Right kidney (tissue), 1 donor: ENCODE data around the gene KCNJ10.
A peak's percentile ranks its signal among the peaks of the same experiment; 100 is the strongest.

Experiments used
- DNase-seq: peaks from one replicate; pipeline ENCODE4 v3.0.0-alpha.2; 2016

KCNJ10 gene

DNA sequence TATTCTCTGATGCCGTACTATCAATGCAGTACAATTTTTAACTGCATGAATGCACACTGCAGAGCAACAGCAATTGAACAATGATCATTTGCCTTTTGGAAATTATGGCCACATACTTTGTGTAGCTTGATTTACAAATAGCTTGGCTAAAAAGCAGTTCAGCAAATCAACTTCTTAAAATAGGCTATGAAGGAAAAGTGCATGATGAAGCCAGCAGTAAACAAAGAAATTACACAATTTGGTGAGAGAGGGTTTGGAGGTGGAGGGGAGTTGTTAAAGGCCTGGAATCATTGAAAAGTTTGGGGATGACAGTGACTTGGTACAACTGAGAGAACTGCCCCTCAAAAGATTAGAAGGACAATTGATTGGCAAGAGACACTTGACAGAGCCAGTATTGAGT lies 44.6 kb downstream of the KCNJ10 start:
- DNase-seq, result no peak

DNA sequence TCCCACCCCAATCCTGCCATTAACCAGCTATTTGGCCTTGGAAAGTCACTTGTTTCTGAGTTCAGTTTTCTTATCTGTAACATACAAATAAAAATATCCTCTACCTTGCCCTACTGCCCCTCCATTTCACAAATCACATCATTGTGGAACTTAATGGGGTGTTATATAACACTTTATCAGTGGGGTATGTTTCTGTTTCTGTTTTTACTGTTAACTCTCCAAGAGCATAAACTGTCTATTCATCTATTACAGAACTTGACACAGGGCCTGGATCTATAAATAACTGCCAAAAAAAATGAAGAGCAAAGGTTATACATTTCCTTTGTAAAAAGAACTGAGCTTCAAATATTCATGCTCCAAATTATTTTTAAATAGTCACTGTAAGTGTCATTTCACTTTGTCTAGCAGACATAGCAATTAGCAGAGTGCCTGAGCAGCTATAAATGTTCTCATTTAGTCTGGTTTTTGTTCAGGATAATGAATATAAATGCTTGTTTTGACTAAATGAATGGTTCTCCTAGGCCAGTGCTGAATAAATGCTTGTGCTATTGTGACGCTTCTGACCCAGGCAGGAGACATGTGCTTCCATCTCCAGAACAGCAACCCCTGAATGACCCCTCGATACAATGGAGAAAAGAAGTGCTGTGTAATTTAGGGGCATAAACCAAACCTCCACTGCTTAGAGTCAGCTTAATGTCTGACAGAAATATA lies 45.6 kb downstream of the KCNJ10 start:
- DNase-seq, result no peak

DNA sequence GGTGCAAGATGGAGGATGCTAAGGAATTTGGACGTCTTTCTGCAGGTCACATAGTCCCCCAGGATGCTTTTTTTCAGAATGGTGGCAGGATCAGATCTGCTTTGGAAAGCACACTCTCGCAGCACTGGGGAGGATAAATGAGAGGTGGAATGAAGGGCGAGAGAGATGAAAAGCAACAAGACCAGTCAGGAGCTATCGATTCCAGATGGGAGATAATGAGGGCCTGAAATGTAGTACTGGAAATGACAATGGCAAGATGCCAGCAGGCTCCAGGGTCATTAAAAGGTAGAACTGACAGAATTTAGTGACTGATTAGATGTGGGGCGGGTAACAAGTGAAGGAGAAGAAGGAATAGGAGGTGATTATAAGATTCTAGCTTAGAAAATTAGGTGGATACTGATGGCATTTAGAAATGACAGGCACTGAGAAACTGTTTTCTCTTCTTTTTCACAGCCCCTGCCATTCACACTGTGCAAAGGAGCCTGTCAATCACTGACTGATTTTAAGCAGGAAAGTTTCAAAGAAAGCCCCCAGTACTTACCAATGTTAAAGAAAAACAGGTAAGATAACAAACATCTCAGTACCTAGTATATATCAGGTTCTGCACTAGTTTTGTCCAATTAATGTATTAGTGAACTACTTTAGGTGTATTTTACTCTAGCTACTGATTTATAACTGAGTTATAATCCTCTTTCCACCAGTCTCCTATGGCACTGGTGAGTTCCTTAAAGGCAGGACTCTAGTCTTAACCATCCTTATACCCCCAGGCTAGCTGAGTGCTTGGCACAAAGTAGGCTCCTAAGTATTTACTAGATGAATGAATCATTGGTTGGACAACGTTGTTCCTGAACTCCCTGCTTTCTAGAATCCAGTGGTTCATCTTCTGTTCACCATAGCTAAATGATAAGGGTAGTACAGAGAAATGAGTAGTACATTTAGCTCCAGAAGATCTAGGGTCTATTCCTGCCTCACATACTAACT lies 47.3 kb downstream of the KCNJ10 start:
- DNase-seq, result no peak

DNA sequence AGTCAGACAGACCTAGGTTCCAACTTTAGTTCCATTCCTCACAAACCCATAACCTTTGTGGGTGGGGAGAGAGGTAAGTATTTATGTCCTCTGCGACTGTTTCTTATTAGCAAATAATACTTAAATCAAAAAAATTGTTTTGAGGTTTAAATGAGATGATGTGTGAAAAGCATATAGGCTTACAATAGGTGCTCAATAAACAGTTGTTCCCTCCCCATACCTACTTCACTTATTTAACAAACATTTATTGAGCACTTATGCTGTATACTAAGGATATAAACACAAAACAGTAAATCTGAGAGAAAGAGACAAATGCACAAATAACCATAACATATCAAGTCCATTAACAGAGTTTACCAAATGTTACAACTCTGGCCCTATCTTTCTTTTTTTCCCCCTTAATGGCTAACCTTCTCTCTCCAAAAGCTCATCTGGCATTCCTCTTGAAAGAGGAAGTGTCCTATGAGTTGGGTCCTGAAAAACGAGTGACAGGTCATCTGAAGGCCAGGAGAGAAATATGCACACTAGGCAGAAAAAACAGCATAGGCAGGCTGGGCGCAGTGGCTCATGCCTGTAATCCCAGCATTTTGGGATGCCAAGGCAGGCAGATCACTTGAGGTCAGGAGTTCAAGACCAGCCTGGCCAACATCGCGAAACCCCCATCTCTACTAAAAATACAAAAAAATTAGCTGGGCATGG lies 48.4 kb downstream of the KCNJ10 start:
- DNase-seq, result no peak

DNA sequence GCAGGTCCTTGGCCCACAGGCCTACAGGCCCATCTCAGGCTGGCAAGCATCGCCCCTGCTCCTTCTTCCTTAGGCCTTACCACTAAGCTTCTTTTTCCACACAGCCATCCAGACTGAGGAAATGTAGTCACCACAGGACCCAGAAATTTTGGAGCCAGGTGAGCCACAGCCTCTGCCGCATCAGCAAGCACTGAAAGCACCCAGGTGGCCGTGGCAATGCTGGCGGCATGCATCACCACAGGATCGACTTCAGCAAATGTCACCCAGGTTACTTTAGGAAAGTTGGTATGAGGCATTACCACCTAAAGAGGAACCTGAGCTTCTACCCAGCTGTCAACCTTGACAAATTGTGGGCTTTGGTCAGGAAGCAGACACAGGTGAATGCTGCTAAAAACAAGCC lies 49.8 kb downstream of the KCNJ10 start:
- no peak for DNase-seq

DNA sequence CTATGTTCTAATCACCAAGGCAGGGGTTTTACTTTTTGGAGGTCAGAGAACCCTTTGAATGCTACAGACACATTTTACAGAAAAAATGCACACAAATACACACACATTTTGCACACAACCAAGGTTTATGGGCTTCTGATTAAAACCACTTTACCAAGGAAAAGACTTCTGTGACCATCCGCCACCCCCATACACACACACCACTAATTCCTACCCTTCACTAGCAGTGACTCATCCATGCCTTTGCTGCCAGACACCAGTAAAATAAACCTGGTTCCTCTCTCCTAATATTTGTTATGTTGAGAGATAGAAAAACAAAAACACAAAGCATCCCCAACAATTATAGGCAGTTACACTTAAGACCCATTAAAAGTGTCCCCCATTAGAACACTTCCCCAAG lies 51.1 kb downstream of the KCNJ10 start:
- DNase-seq, result no peak

DNA sequence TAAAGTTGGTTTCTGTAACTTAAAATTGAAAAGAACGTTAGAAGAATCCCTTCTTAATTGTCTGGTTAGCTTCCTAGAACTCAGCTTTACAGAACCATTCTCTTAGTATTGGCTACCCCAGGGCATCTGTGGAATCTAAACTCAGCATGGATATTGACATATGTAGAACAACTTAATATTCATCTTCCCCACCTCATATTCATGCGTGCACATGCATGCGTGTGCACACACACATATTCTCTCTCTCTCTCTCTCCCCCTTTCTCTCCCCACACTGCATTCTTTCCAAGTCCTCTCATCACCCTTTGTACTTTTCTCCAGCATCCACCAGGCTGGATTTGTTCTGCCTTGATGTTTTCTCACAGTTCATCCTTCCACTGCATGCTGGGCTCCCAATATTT lies 51.6 kb downstream of the KCNJ10 start:
- DNase-seq, result no peak

DNA sequence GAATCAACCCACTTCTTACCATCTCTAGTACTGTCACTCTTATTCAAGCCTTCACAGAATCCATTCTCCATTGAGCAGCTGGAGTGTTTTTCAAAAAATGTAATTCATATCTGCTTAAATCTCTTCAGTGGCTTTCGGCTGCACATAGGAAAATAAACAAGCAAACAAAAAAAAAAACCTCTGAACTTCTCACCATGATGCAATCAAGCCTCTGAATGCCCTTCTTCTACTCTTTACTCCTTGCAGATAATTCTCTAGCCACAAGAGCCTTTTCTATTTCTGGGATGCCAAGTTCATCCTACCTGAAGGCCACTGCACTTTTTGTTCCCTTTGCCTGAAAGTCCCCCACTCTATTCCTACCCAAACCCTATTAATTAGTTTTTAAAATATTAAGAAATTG lies 52.4 kb downstream of the KCNJ10 start:
- DNase-seq, result no peak

DNA sequence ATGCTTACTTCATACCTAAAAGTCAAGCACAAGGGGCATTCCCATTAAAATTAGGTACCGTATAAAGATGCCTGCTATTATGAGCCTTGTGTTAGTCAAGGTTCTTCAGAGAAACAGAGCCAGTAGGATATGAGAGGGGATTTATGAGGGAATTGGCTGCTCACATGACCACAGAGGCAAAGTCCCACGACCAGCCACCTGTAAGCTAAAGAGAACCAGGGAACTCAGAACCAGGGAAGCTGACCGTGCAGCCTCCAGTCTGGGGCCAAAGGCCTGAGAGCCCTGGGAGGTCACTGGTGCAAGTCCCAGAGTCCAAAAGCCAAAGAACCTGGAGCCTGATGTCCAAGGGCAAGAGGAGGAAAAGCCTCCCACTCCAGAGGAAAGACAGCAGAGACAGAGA lies 58.2 kb downstream of the KCNJ10 start:
- DNase-seq, result no peak

DNA sequence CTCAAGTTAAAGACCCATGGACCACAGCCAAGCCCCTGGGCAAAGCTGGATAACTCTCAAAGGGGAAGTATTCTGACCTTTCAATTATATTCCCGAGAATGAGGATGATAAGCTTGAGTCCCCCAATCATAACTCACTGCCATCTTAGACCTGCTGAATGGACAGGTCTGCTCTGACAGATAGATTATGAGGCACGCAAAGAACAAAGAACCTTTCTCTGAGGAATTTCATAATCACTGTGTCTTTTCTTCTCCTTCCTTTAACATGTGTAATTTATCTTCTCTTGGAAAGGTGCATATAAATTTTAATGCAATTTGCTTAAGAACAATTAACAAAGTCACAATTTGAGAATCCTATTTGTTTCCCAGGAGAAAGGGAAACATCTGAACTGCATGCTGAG lies 60.2 kb downstream of the KCNJ10 start:
- no peak for DNase-seq

DNA sequence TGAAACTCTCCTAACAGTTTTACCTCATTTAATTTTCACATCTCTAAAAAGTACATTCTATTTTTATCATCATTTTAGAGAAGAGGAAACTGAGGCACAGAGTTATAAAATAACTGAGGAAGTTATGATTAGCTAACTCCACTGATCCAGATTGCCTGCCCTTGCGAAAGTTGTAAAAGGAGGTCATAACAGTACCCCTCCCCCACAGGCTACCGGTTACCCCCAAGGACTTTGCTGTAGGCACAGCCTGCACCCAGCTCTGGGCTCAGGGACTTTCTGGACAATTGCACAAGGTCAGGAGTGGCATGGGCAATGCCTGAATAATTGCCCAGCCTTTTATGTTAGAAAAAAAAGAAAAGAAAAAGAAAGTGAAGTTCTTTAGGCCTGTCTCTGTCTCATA lies 60.9 kb downstream of the KCNJ10 start:
- no peak for DNase-seq

DNA sequence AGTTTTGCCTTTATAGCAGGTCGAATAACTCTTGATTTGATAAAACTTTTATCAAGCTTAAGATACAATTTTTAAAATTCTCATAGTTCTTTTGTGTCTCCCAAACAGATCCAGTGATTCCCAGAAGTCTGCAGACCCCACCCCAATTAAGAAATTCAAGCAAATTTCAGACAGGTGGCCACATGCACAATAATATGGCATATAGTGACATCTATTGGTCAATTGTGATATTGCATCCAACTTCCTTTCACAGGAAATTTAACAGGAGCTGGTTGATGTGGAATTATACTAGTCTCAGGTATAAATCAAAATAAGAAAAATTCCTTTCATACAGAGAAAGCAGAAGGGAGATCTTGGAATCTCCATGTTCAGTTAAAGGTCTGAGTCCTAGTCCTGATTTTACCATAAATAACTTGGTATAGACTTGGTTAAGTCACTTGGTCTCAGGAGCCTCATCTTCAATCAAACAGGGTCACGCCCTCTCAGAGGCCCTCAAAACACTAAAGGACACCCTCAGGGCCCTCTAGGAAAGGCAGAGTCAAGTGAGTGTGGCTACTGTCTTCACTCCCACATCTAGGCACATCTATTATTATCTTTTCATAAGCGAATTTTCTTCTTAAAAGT lies 62.3 kb downstream of the KCNJ10 start:
- DNase-seq, result peak; percentile 41

DNA sequence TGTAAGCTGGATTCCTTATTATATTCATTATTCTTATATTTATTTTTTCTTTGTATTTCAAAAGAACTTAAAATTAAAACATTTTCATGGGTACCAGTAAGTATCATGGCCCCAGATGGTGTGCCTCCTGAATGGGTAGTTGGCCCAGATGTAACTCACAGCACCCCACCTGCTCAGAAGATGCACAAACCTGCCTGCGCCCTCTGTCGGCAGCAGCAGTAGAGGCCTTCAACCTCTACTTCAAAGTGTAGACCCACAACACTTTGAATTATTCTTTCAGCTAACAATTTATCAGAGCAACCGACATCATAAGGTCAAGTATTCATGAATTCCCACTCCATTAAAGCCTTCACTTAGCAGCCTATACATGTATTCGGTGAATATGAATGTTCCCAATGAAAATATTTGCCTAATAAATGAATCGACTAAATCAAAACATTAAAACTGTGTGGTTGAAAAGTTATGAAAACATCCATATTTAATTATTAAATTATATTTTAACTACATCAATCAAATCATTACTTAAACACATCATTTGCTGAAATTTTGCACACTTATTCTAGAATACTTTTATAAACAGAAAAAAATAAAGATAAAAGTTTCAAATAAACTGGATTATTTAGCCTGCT lies 63.5 kb downstream of the KCNJ10 start:
- DNase-seq, result no peak

DNA sequence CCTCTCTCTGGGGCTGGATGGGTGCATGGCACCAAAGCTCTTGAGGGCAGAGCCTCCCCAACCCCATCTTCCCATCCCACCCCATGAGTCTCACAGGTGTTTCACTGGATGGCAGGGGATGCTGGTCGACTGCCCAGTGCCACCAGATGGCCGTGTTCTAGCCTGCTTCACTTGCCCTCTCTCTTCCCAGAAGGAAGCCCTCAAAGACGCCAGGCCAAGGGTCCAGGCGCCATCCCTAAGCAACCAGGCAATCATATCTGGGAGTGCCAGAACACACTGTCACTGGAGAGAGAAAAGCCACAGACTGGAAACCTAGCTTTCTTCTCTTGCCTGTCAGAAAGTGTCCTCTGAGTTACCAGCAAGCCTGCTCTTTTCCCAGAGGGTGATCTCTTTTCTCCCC lies 64.9 kb downstream of the KCNJ10 start:
- DNase-seq, result no peak

DNA sequence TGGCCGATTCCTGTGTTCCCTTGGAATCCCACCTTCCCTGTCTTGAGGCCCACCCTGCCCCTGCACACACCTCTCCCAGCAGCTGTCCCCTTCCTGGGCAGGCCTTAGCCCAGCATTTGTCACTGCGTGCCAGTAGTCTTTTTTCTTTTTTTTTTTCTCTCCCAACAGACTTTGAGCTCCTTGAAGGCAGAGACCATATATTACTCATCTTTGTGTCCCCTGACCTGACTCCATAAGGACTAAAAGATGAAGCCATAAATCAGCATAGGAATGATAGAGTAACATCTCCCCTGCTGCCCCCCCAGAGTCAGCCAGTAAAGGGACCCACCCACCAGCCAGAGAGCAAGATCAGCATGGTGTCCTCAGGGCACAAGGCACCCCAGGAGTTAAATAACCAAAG lies 65.5 kb downstream of the KCNJ10 start:
- no peak for DNase-seq

DNA sequence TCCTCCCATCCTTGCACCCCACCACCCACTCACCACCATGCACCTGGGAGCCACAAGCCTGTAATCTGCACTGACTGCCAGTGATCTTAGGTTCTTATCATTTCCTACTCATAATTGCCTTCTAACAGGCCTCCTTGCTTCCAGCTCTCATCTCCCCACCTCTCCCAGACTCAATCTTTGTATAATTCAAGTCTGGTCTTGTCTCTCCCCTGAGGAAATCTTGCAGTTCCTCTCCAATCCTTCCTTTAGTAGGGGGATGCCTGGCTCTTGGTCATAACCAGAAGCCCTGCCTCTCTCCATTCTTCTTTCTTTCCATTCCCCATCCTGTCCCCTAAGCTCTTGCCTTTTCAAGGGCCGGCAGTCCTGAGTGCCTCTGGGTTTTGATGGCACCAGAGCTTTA lies 66.0 kb downstream of the KCNJ10 start:
- no peak for DNase-seq

DNA sequence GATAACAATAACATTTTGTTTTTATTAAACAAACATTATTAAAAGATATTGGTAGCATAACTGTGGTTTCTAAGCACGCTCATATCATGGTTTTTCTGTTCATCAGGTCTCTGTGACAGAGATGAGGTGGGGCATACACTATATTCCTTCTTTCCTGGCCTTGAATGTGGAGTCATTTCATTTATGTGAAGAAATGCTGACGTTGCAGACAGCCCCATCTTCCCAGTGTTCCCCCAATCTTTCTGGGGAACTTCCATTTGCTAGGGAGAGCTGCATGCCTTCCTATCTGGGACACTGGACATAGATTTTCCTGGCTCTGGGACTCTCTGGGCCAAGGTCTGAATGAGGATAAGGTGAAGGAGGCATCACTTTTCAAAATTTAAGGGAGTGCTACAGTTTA lies 68.5 kb downstream of the KCNJ10 start:
- no peak for DNase-seq

DNA sequence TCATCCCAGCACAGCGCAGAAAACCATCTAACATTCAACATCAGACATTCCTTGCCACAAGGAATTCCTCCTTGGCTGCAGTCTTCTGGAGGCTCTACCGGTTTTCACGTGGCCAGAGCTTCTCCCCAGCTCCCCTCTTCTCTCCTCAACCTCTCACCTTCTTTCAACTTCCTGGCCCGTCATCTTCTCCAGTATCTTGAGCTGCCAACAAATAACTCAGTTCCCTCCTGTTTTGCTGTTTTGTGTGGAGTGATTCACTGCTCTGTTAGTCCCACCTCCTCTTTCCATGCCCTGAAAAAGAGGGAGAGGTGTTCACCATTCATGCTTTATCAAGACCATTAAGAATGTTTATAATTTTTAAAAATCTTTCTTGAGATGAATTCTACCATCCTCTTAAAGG lies 70.8 kb downstream of the KCNJ10 start:
- DNase-seq, result no peak

DNA sequence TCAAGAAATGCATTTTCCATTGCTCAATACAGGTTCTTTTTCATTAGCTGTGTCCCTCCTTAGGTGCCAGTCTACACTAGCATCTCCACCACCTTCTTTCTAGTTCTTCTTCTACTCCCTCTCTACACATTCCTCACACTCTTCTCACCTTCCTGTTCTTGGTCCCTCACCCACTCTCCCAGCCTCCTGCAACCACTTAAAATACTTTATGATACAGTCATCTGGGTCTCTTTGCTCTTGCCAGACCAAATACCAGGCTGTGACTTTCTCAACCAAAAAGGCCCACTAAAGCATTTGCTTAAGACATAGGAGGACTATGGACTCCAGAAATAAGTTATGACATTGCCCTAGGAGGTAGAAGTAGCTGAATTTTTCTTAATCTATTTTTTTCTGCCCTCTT lies 73.3 kb downstream of the KCNJ10 start:
- DNase-seq, result no peak

DNA sequence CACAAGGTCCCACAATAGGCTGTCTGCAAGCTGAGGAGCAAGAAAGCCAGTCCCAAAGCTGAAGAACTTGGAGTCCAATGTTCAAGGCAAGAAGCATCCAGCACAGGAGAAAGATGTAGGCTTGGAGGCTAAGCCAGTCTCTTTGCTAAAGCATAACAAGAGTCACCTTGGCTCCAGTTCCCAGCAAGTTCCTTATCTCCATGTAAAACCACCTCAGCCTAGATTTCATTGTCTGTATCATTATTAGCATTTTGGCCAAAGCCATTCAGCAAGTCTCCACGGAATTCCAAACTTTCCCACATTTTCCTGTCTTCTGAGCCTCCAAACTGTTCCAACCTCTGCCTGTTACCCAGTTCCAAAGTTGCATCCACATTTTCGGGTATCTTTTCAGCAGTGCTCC lies 75.1 kb downstream of the KCNJ10 start:
- no peak for DNase-seq

DNA sequence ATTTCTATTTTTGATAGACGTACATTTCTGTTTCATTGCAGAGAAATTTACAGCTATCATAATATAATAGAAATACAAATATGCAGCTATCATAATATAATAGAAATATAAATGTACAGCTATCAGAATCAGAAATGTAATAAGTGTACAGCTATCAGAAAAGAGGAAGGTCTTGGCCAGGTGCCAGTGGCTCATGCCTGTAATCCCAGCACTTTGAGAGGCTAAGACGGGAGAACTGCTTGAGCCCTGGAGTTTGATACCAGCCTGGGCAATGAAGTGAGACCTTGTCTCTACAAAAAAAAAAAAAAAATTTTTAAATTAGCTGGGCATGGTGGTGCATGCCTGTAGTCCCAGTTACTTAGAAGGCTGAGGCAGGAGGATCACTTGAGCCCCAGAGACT lies 76.0 kb downstream of the KCNJ10 start:
- no peak for DNase-seq

DNA sequence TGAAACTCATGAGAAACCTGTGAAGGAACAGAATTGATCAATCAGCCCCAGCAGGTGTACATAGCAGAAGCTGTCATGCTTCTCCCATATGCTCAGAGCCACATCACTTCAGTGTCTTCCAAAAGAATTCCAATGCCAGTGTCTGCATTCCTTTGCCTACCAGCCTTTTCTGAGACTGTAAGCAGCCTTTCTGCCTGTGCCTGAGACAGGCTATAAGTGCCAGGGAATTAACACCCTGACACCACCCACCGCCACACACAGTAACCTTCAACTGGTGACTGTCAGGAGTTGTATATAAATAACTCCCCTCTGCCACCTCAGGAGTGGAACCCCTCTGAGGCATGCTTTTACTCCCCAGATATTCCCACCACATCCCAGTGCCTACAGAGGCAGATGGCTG lies 77.8 kb downstream of the KCNJ10 start:
- no peak for DNase-seq
